HG02840 (cell line): ENCODE data around the gene PRPF6.

Experiments used
- ATAC-seq: cut with Tn5 transposase; IDR thresholded peaks from one replicate; pipeline ENCODE4 v1.9.1; 2021; ENCODE audit warnings: mild to moderate bottlenecking, moderate library complexity, moderate number of reproducible peaks; ENCODE audit not compliant: unreplicated experiment, low FRiP score

PRPF6 gene

DNA sequence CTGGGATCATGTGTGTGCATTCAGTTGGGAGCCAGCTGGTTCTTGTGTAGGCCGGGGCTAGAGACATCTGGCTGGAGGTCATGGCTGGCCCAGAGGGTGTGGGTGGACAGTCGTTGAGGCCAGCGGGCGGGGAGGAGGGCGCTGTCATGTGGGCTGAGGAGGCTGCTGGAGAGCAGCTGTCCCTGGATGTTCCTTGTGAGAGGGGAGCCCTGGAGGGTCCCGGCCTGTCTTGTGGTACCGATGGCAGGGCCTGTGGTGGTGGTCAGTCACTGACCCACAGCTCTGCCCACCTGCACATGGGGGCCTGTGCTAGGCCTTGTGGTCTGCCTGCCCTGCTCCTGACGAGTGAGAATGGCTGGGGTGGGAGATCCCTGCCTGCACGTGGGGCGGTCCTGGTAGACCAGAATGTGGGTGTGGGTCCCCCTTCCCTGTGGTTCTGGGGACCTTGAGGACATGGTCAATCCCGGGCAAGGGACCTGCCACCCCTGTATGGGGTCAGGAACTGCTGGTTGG, 53.1 kb downstream of the PRPF6 start:
- ATAC-seq: no peak

DNA sequence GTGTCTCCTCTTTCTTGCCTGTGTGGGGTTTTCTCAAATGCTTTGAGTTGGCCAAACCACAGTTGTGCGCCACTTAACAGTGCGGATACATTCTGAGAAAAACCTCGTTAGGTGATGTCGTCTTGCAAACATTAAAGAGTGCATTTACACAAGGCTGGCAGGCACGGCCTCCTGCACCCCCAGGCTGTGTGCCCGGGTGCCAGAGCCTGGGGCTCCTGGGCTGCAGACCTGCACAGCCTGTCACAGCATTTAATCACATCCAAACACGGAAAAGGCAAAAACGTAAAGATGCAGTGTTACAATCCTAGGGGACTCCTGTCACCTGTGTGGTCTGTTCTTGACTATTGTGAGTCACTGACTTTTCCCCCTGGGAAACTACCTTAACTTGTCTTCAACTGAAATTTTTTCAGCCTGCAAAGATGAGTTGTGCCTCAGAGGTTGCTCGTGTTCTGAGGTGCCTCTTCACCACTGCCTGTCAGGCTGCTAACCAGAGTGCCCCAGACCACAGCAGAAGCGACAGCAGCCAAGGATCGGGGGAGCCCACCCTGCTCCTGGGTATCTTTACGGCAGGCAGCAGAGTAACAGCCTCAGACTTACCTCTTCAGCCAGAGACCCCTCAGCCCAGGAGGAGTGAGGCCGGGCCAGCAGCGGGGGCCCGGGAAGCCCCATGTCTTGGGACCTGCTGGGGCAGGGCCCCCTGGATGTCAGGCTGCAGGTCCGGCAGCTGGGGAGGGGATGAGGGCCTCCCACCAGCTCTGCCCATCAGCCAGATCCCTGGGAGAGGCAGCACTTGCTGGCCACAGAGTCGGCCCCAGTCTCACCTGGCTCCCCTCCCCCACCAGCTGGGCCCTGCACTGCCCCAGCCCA, 54.4 kb downstream of the PRPF6 start:
- no peak for ATAC-seq

- ATAC-seq: no peak
Observed at GRCh38 chr20:64035933-64036345, 55.0 kb downstream of the PRPF6 start, which contains the start of gene C20orf204. Gene C20orf204 (plus strand): TSS chr20:64036182. CDS start chr20:64036324, 142 bp downstream.

GRCh38 chr20:64036346-64037198, 55.6 kb downstream of the PRPF6 start:
- ATAC-seq: no peak

- no peak for ATAC-seq
Observed at GRCh38 chr20:64037199-64037497, 56.2 kb downstream of the PRPF6 start.

- no peak for ATAC-seq
Observed at GRCh38 chr20:64037498-64038213, 56.7 kb downstream of the PRPF6 start.

DNA sequence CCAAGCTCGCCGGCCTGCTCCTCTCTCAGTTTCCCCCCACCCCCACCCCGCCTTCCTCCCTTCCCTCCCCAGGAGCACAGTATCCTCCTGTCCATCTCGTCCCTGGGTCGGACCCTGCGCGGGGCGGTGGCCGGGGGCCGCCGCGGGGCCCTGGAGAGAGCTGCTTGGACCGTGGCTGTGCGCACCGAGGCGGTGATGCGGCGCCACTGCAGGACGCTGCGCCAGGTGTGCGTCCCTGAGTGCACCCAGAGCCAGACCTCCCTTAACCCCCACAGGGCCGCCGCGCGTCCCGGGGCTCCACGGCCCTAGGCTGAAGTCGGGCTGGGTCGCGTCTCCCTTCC, 57.3 kb downstream of the PRPF6 start:
- peak; percentile 32 for ATAC-seq

GRCh38 chr20:64038565-64039292, 57.8 kb downstream of the PRPF6 start:
- ATAC-seq: peak; percentile 49

- ATAC-seq: no peak
Observed at GRCh38 chr20:64039293-64040160, 58.6 kb downstream of the PRPF6 start.

DNA sequence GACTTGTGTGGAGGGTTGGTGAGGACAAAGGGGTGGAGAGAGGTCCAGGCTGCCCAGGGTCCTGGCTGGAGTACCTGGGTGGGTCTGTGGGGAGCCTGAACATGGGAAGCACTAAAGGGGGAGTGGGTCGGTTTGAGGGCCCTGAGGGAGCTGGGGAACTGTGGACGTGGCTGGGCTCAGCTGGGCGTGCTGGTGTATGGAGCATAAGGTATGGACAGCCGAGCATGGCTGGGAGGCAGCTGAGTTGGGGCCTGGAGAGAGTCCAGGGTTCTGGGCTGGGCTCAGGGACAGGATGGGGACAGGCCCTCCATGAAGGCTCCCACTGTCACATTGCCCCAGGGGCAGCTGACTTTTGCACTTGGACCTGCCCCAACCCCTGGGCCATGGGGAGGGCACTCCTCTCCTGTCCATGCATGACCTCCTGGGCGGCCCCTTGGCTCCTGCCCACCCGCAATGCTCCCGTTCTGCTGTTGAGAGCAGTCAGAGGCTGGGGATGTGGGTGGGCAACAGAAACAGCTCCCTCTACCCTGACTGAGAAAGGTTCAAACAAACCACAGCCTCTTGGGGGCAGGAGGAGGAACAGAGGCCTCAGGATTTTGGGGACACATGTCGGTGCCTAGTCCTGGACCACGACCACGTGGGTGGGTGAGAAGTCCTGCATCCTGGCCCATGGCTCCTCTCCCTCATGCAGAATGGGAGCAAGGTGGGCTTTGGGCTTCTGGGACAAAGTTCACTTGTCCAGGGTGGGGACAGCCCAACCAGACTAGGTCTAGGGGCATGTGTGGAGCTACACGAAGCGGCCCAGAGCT, 59.5 kb downstream of the PRPF6 start:
- ATAC-seq: no peak

GRCh38 chr20:64041040-64041780, 60.3 kb downstream of the PRPF6 start:
- no peak for ATAC-seq

GRCh38 chr20:64041781-64042053, 60.8 kb downstream of the PRPF6 start:
- no peak for ATAC-seq

GRCh38 chr20:64042054-64042781, 61.3 kb downstream of the PRPF6 start:
- ATAC-seq: no peak

DNA sequence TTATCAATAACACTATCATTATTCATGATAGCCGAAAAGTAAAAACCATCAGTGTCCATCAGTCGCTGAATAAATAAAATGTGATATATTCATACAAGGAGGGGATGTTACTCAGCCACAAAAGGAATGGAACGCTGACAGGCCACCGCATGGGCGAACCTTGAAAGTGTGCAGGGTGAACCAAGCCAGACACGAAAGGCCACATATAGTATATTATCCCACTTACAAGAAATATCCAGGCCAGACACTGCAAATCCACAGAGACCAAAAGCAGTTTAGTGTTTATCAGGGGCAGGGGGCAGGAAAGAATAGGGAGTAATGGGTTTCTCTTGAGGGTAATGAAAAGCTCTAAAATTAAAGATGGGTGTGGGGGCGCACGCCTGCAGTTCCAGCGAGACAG, 62.8 kb downstream of the PRPF6 start:
- no peak for ATAC-seq

DNA sequence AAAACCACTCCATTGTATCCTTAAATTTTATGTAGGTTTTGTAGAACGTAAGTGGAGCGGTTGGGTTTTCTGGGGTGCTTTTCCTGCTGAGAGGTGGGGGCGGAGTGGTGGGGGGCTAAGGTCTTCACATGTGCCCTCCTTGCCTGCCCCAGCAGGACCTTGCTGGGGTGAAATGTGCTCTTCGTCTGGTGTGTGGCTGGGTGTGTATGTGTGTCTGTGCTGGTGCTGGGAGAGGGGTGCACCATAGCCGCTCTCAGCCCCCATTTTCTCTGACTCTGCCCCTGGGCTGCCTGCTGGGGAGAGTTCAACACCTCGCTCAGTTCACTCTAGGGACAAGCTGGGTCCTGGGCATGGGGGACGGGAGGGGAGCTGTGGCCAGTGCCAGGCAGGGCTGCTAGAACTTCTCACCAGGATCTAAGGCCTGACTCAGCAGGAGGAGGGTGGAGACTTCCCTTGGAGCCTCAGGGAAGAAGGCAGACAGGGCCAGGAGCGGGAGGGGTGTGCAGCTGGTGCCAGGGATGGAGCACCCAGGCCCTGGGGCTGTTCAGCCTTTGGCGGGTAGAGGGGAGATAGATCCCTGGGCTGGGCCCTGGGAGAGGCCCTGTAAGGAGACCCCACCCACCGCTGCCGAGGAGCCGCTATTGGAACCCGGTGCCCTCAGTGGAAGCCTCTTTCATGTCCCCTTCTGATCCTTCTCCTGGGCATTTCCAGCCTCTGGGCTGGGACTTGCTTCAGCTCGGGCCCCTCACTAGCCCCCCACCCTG, 63.7 kb downstream of the PRPF6 start:
- no peak for ATAC-seq

- no peak for ATAC-seq
Observed at GRCh38 chr20:64045346-64046011, 64.5 kb downstream of the PRPF6 start.
